Stomach smooth muscle (tissue), 2 donors: ENCODE measurements around the gene CPPED1.

Experiments used
- H3K27ac ChIP-seq: one replicate; pipeline ENCODE4 v1.7.0; 2013; ENCODE audit warnings: mild to moderate bottlenecking, low read length, inconsistent platforms
- H3K27me3 ChIP-seq, 2 donors: one replicate each; pipeline ENCODE4 v1.7.0; 2013; ENCODE audit warnings: low read length in 2 of 2; ENCODE audit not compliant: insufficient read depth in 2 of 2, control insufficient read depth in 1 of 2
- H3K36me3 ChIP-seq, 2 donors: one replicate each; pipeline ENCODE4 v1.7.0; 2013; ENCODE audit warnings: low read length in 2 of 2; ENCODE audit not compliant: control insufficient read depth in 2 of 2, insufficient read depth in 2 of 2
- H3K4me1 ChIP-seq: one replicate; pipeline ENCODE4 v1.7.0; 2013; ENCODE audit warnings: low read length; ENCODE audit not compliant: control insufficient read depth, insufficient read depth
- H3K4me3 ChIP-seq, 2 donors: one replicate each; pipeline ENCODE4 v1.7.0; 2013; ENCODE audit warnings: low read length in 2 of 2
- H3K9ac ChIP-seq, 2 donors: one replicate each; pipeline ENCODE4 v1.7.0; 2013; ENCODE audit warnings: low read length in 2 of 2, mild to moderate bottlenecking in 1 of 2
- H3K9me3 ChIP-seq, 2 donors: one replicate each; pipeline ENCODE4 v1.7.0; 2013; ENCODE audit warnings: low read length in 2 of 2; ENCODE audit not compliant: control insufficient read depth in 2 of 2
- donor health status: healthy.
- donor health status: Pancreatic carcinoma.

CPPED1 gene

GRCh38 chr16:12625716-12626115 lies 178.0 kb downstream of the CPPED1 start:
- Histone ChIP-seq H3K4me3 (no peak overlapping the region), H3K27me3 (no peaks in the 10 kb centered on the region), H3K36me3 (no peaks in the 10 kb centered on the region), H3K4me1 (no peaks in the 10 kb centered on the region), H3K9ac (no peak overlapping the region), H3K27ac (no peak overlapping the region), H3K9me3 (no peaks in the 10 kb centered on the region)

- no peaks in the 10 kb centered on the region for H3K27me3 ChIP-seq
- H3K4me1 ChIP-seq: no peaks in the 10 kb centered on the region
- no peak overlapping the region for H3K27ac ChIP-seq
- no peak overlapping the region for H3K4me3 ChIP-seq
- H3K36me3 ChIP-seq: no peaks in the 10 kb centered on the region
- no peaks in the 10 kb centered on the region for H3K9me3 ChIP-seq
- H3K9ac ChIP-seq: no peak overlapping the region
These were observed 178.6 kb downstream of the CPPED1 start for GRCh38 chr16:12625068-12625467.

- H3K27me3 ChIP-seq: no peaks in the 10 kb centered on the region
- H3K4me3 ChIP-seq: no peak overlapping the region
- H3K36me3 ChIP-seq: no peaks in the 10 kb centered on the region
- no peaks in the 10 kb centered on the region for H3K9me3 ChIP-seq
- H3K4me1 ChIP-seq: no peaks in the 10 kb centered on the region
- no peak overlapping the region for H3K9ac ChIP-seq
- H3K27ac ChIP-seq: no peak overlapping the region
These were observed 183.5 kb downstream of the CPPED1 start for GRCh38 chr16:12620150-12620549.

GRCh38 chr16:12618515-12618914 lies 185.2 kb downstream of the CPPED1 start:
- no peak overlapping the region for H3K9ac ChIP-seq
- peaks cover 0 to 2% of the 10 kb centered on the region in 2 donors for H3K27me3 ChIP-seq
- H3K4me1 ChIP-seq: no peaks in the 10 kb centered on the region
- no peak overlapping the region for H3K27ac ChIP-seq
- no peaks in the 10 kb centered on the region for H3K36me3 ChIP-seq
- no peak overlapping the region for H3K4me3 ChIP-seq
- H3K9me3 ChIP-seq: no peaks in the 10 kb centered on the region

- Histone ChIP-seq H3K36me3 (no peaks in the 10 kb centered on the region), H3K9ac (no peak overlapping the region), H3K4me3 (no peak overlapping the region), H3K27ac (no peak overlapping the region), H3K4me1 (no peaks in the 10 kb centered on the region), H3K27me3 (peaks cover 0 to 2% of the 10 kb centered on the region in 2 donors), H3K9me3 (no peaks in the 10 kb centered on the region)
These were observed 186.3 kb downstream of the CPPED1 start for GRCh38 chr16:12617401-12617819.

- Histone ChIP-seq H3K27me3 (peaks cover 0 to 2% of the 10 kb centered on the region in 2 donors), H3K9me3 (no peaks in the 10 kb centered on the region), H3K4me1 (no peaks in the 10 kb centered on the region), H3K27ac (no peak overlapping the region), H3K9ac (no peak overlapping the region), H3K36me3 (no peaks in the 10 kb centered on the region), H3K4me3 (no peak overlapping the region)
These were observed 188.9 kb downstream of the CPPED1 start for GRCh38 chr16:12614662-12615278.

GRCh38 chr16:12613992-12614661 lies 189.6 kb downstream of the CPPED1 start:
- H3K9me3 ChIP-seq: no peaks in the 10 kb centered on the region
- H3K4me3 ChIP-seq: no peak overlapping the region
- no peaks in the 10 kb centered on the region for H3K36me3 ChIP-seq
- H3K27ac ChIP-seq: no peak overlapping the region
- no peak overlapping the region for H3K9ac ChIP-seq
- no peaks in the 10 kb centered on the region for H3K4me1 ChIP-seq
- H3K27me3 ChIP-seq: peaks cover 0 to 2% of the 10 kb centered on the region in 2 donors

GRCh38 chr16:12613131-12613991 lies 190.3 kb downstream of the CPPED1 start:
- no peak overlapping the region for H3K4me3 ChIP-seq
- H3K9ac ChIP-seq: no peak overlapping the region
- H3K4me1 ChIP-seq: no peaks in the 10 kb centered on the region
- peaks cover 0 to 2% of the 10 kb centered on the region in 2 donors for H3K27me3 ChIP-seq
- no peaks in the 10 kb centered on the region for H3K9me3 ChIP-seq
- H3K27ac ChIP-seq: no peak overlapping the region
- no peaks in the 10 kb centered on the region for H3K36me3 ChIP-seq

- Histone ChIP-seq H3K9ac (no peak overlapping the region), H3K36me3 (no peaks in the 10 kb centered on the region), H3K27ac (no peak overlapping the region), H3K9me3 (no peaks in the 10 kb centered on the region), H3K27me3 (peaks cover 0 to 2% of the 10 kb centered on the region in 2 donors), H3K4me3 (no peak overlapping the region), H3K4me1 (no peaks in the 10 kb centered on the region)
These were observed 191.0 kb downstream of the CPPED1 start for GRCh38 chr16:12612598-12613101.

- H3K4me1 ChIP-seq: no peaks in the 10 kb centered on the region
- no peak overlapping the region for H3K9ac ChIP-seq
- no peak overlapping the region for H3K4me3 ChIP-seq
- no peaks in the 10 kb centered on the region for H3K9me3 ChIP-seq
- no peak overlapping the region for H3K27ac ChIP-seq
- H3K27me3 ChIP-seq: peaks cover 0 to 2% of the 10 kb centered on the region in 2 donors
- no peaks in the 10 kb centered on the region for H3K36me3 ChIP-seq
These were observed 191.6 kb downstream of the CPPED1 start for GRCh38 chr16:12611916-12612597.
